H1 (cell line): ENCODE data around the gene GRAMD1B. TPM values are rescaled to one million over a fixed set of nuclear protein-coding genes. Genes with fewer than 3 reads are reported as not detected.

Experiments used
- CTCF ChIA-PET: fragments of 300-600 bp; sonication (Branson Sonifier 250); formaldehyde crosslinking; loops from one replicate; lab custom pipeline; 2021; ENCODE audit not compliant: partially characterized antibody; lab: Charles Lee
- POLR2A ChIA-PET: fragments of 300-600 bp; sonication (Branson Sonifier 250); formaldehyde crosslinking; loops from one replicate; lab custom pipeline; 2021; ENCODE audit warnings: inconsistent platforms; ENCODE audit not compliant: partially characterized antibody; lab: Charles Lee
- DNase-seq, 2 experiments: peaks; one replicate each; pipeline versions ENCODE4 v3.0.0 to v3.0.0-alpha.2; 2010 to 2022; ENCODE audit warnings: low spot score in 2 of 2, low read depth in 1 of 2, mixed read lengths in 1 of 2
- FAIRE-seq: peaks from 2 replicates; lab custom pipeline; 2011; peaks lifted over from hg19 to GRCh38; lab: Jason Lieb, UNC
- H2AFZ ChIP-seq: 2 replicates; pipeline ENCODE4 v1.8.1; 2012; ENCODE audit warnings: low read length, inconsistent platforms
- H2AK5ac ChIP-seq: 2 replicates; pipeline ENCODE4 v1.6.1; 2013; ENCODE audit warnings: low read depth, low read length
- H2BK120ac ChIP-seq: replicated peaks from 2 replicates; pipeline ENCODE3; 2013; ENCODE audit warnings: low read depth, low read length, inconsistent platforms
- H2BK12ac ChIP-seq: 2 replicates; pipeline ENCODE4 v1.6.1; 2013; ENCODE audit warnings: low read depth, low read length
- H2BK15ac ChIP-seq: 2 replicates; pipeline ENCODE4 v1.6.1; 2013; ENCODE audit warnings: low read length
- H2BK20ac ChIP-seq: 2 replicates; pipeline ENCODE4 v1.6.1; 2013; ENCODE audit warnings: low read length
- H2BK5ac ChIP-seq: 2 replicates; pipeline ENCODE4 v1.6.1; 2013; ENCODE audit warnings: low read depth, low read length
- H3K14ac ChIP-seq: 2 replicates; pipeline ENCODE4 v1.6.1; 2013; ENCODE audit warnings: inconsistent platforms; ENCODE audit not compliant: insufficient read length
- H3K18ac ChIP-seq: 2 replicates; pipeline ENCODE4 v1.6.1; 2013; ENCODE audit warnings: low read length; ENCODE audit errors: extremely low read depth
- H3K23ac ChIP-seq: 2 replicates; pipeline ENCODE4 v1.6.1; 2013; ENCODE audit warnings: inconsistent platforms; ENCODE audit not compliant: insufficient read length
- H3K23me2 ChIP-seq: 2 replicates; pipeline ENCODE4 v1.6.1; 2013; ENCODE audit warnings: low read depth, low read length
- H3K27ac ChIP-seq: 2 replicates; pipeline ENCODE4 v1.6.1; 2011; ENCODE audit warnings: low read depth, low read length, inconsistent platforms
- H3K27me3 ChIP-seq, 4 experiments: replicated peaks in 1 of 4; 1 replicate in 1 of 4; 2 replicates in 3 of 4; pipeline versions ENCODE4 v1.6.1 to v1.8.1; 2011 to 2013; ENCODE audit warnings: low read length in 3 of 4, mild to moderate bottlenecking in 3 of 4, inconsistent platforms in 2 of 4, mixed read lengths in 2 of 4, moderate library complexity in 1 of 4; ENCODE audit not compliant: control insufficient read depth in 3 of 4, insufficient read depth in 3 of 4; ENCODE audit errors: extremely low read depth in 1 of 4
- H3K36me3 ChIP-seq, 4 experiments: 2 replicates each; pipeline versions ENCODE4 v1.6.1 to v1.8.1; 2011 to 2013; ENCODE audit warnings: mild to moderate bottlenecking in 4 of 4, low read length in 3 of 4, moderate library complexity in 2 of 4, control low read depth in 1 of 4, inconsistent platforms in 1 of 4; ENCODE audit not compliant: insufficient read depth in 4 of 4, control insufficient read depth in 2 of 4
- H3K4ac ChIP-seq: replicated peaks from 2 replicates; pipeline ENCODE3; 2013; ENCODE audit warnings: low read length, low read depth, mixed read lengths, inconsistent platforms; ENCODE audit not compliant: insufficient read length
- H3K4me1 ChIP-seq, 4 experiments: replicated peaks in 1 of 4; 1 replicate in 1 of 4; 2 replicates in 3 of 4; pipeline versions ENCODE4 v1.6.1 to v1.8.1; 2011 to 2013; ENCODE audit warnings: low read length in 3 of 4, inconsistent platforms in 2 of 4, mixed read lengths in 1 of 4; ENCODE audit not compliant: insufficient read depth in 4 of 4, control insufficient read depth in 3 of 4
- H3K4me2 ChIP-seq, 2 experiments: 2 replicates each; pipeline versions ENCODE4 v1.6.1 to v1.8.1; 2011 to 2013; ENCODE audit warnings: low read depth in 2 of 2, low read length in 2 of 2, control low read depth in 1 of 2, inconsistent platforms in 1 of 2, mild to moderate bottlenecking in 1 of 2; ENCODE audit not compliant: insufficient read depth in 1 of 2
- H3K4me3 ChIP-seq, 4 experiments: fragments of 200-600, 300-600 bp in 1 of 4; sonication (generic), shearing (Covaris generic), sonication (Bioruptor Twin) in 1 of 4; 2 replicates each; pipeline versions ENCODE4 v1.5.1 to v1.8.1; 2011 to 2016; ENCODE audit warnings: low read length in 4 of 4, low read depth in 3 of 4, control low read depth in 2 of 4, inconsistent platforms in 2 of 4, mild to moderate bottlenecking in 2 of 4, mixed read lengths in 1 of 4, moderate library complexity in 1 of 4; ENCODE audit not compliant: insufficient read depth in 2 of 4; ENCODE audit errors: extremely low read depth in 1 of 4
- H3K56ac ChIP-seq: replicated peaks from 2 replicates; pipeline ENCODE3; 2013; ENCODE audit warnings: low read depth, mild to moderate bottlenecking, mixed read lengths, low read length, inconsistent platforms; ENCODE audit not compliant: insufficient read length
- H3K79me1 ChIP-seq: 2 replicates; pipeline ENCODE4 v1.6.1; 2013; ENCODE audit warnings: low read depth, low read length, control low read depth
- H3K79me2 ChIP-seq, 2 experiments: 2 replicates each; pipeline versions ENCODE4 v1.6.1 to v1.8.1; 2012 to 2013; ENCODE audit warnings: low read length in 2 of 2, mild to moderate bottlenecking in 2 of 2, inconsistent platforms in 1 of 2; ENCODE audit not compliant: insufficient read depth in 2 of 2, control insufficient read depth in 1 of 2
- H3K9ac ChIP-seq, 4 experiments: replicated peaks in 1 of 4; 1 replicate in 1 of 4; 2 replicates in 3 of 4; pipeline versions ENCODE4 v1.6.1 to v1.8.1; 2011 to 2013; ENCODE audit warnings: low read depth in 3 of 4, low read length in 3 of 4, control low read depth in 2 of 4, mild to moderate bottlenecking in 2 of 4, moderate library complexity in 2 of 4, inconsistent platforms in 1 of 4; ENCODE audit errors: extremely low read depth in 1 of 4
- H3K9me3 ChIP-seq, 2 experiments: 2 replicates each; pipeline versions ENCODE4 v1.6.1 to v1.8.1; 2012 to 2013; ENCODE audit warnings: mild to moderate bottlenecking in 2 of 2, moderate library complexity in 2 of 2, control low read depth in 1 of 2, inconsistent platforms in 1 of 2, low read depth in 1 of 2, low read length in 1 of 2, mixed read lengths in 1 of 2; ENCODE audit not compliant: insufficient read depth in 2 of 2
- H4K20me1 ChIP-seq, 2 experiments: replicated peaks in 1 of 2; 2 replicates each; pipeline versions ENCODE3 to v1.8.1; 2011 to 2013; ENCODE audit warnings: inconsistent platforms in 2 of 2, low read length in 2 of 2, mild to moderate bottlenecking in 1 of 2; ENCODE audit not compliant: insufficient read depth in 2 of 2, control insufficient read depth in 1 of 2
- H4K5ac ChIP-seq: 2 replicates; pipeline ENCODE4 v1.6.1; 2013; ENCODE audit warnings: low read length, low read depth, mixed read lengths, inconsistent platforms; ENCODE audit not compliant: insufficient read length
- H4K8ac ChIP-seq: 2 replicates; pipeline ENCODE4 v1.8.0; 2013; ENCODE audit warnings: mild to moderate bottlenecking, moderate library complexity, low read length, inconsistent platforms; ENCODE audit not compliant: insufficient read depth; ENCODE audit errors: extremely low read depth
- H4K91ac ChIP-seq: replicated peaks from 2 replicates; pipeline ENCODE3; 2013; ENCODE audit warnings: low read length, mixed read lengths, inconsistent platforms; ENCODE audit not compliant: insufficient read length
- BCL11A ChIP-seq, 2 experiments: IDR thresholded peaks; one replicate each; pipeline ENCODE4 v1.6.1; 2011; ENCODE audit warnings: low read depth in 2 of 2, low read length in 2 of 2, mild to moderate bottlenecking in 2 of 2
- CTBP2 ChIP-seq: IDR thresholded peaks from 2 replicates; pipeline ENCODE4 v1.7.0; 2011; ENCODE audit warnings: borderline replicate concordance, mild to moderate bottlenecking, moderate library complexity, mixed read lengths, low read length; ENCODE audit not compliant: insufficient read depth, insufficient read length
- EGR1 ChIP-seq: IDR thresholded peaks from 2 replicates; pipeline ENCODE4 v1.6.1; 2011; ENCODE audit warnings: low read depth, low read length, borderline replicate concordance
- POLR2AphosphoS5 ChIP-seq: IDR thresholded peaks from 2 replicates; pipeline ENCODE4 v1.6.1; 2011; ENCODE audit warnings: low read depth, low read length
- SAP30 ChIP-seq: fragments of 300-600 bp; sonication (generic); IDR thresholded peaks from 2 replicates; pipeline ENCODE4 v1.7.1; 2012; ENCODE audit warnings: low read length, moderate library complexity, mild to moderate bottlenecking, inconsistent platforms; ENCODE audit not compliant: insufficient read depth, insufficient replicate concordance
- SP1 ChIP-seq: IDR thresholded peaks from 2 replicates; pipeline ENCODE4 v1.6.1; 2011; ENCODE audit warnings: low read depth, low read length
- WGBS, 2 experiments: shearing (Covaris generic) in 1 of 2; methylation state at CpG; one replicate each; pipeline versions ENCODE4 v1.1.6 to v1.1.7; 2013 to 2015; ENCODE audit warnings: low lambda C conversion rate in 2 of 2, mixed read lengths in 2 of 2, inconsistent platforms in 1 of 2, low coverage in 1 of 2, missing lambda C conversion rate in 1 of 2; ENCODE audit not compliant: insufficient replicate concordance in 2 of 2, insufficient coverage in 1 of 2, insufficient read length in 1 of 2; ENCODE audit errors: extremely low coverage in 1 of 2, missing lambda C conversion rate in 1 of 2; 5-methylcytosine and 5-hydroxymethylcytosine counted together
- polyA plus RNA-seq, 7 experiments: library from polyadenylated mRNA; depleted of rRNA in 3 of 7; stranded (reverse) in 5 of 7; unstranded in 2 of 7; fragments of >200 nt in 5 of 7; fragments of 200-250 nt in 2 of 7; gene quantifications; 1 replicate in 5 of 7; 2 replicates in 1 of 7; 4 replicates in 1 of 7; pipeline versions ENCODE4 v1.2.1 to v1.2.3, GENCODE V29; 2011 to 2013; ENCODE audit warnings: missing spikeins in 2 of 7, mixed read lengths in 2 of 7
- total RNA-seq: library from RNA; stranded (reverse); fragmentation: NEBNext Ultra II Directional; extraction: Animal tissue kit (Norgen Biotek cat#: 25700); gene quantifications from 2 replicates; pipeline ENCODE4 v1.2.1, GENCODE V29; 2021
- TF ChIP-seq, protein P1 (sequence below), 3 experiments: IDR thresholded peaks; 1 replicate in 2 of 3; 2 replicates in 1 of 3; pipeline versions ENCODE4 v1.5.1 to v1.6.1; 2011; ENCODE audit warnings: low read length in 3 of 3, mild to moderate bottlenecking in 3 of 3, inconsistent platforms in 2 of 3, low read depth in 1 of 3, moderate library complexity in 1 of 3; ENCODE audit not compliant: insufficient read depth in 1 of 3; ENCODE audit errors: control extremely low read depth in 1 of 3

Gene GRAMD1B
- total and polyA plus RNA-seq, 2 of the 8 experiments (the other 6 are each of a cell fraction or from before 2014, with no cell fraction given), result 10.1 to 21.2 TPM

- no peak overlapping the region for H3K18ac ChIP-seq
- H2BK20ac ChIP-seq, result no peak overlapping the region
- H3K4me1 ChIP-seq, result peaks cover 0 to 11% (median 5%) of the 10 kb centered on the region in 4 experiments; a peak in 3 of 7 replicates
- H2BK120ac ChIP-seq, result no peak overlapping the region
- no peak overlapping the region for H4K8ac ChIP-seq
- H4K5ac ChIP-seq, result no peak overlapping the region
- no peak overlapping the region for H2BK12ac ChIP-seq
- no peak overlapping the region for H3K23ac ChIP-seq
- 85% methylated on average over 4 of the region's 4 CpGs; no CpG with 5 or more reads in 1 of the 2 experiments for WGBS, 2 experiments
- no peak overlapping the region for H3K56ac ChIP-seq
- no peaks in the 10 kb centered on the region for H3K79me2 ChIP-seq
- no peak overlapping the region for H3K9ac ChIP-seq
- TF ChIP-seq BCL11A (IDR thresholded peaks at IDR 0.05; ENCODE audit: low read depth in 2 of 2, low read length in 2 of 2) (no peak), SP1 (no peak), CTBP2 (no peak), SAP30 (no peak), POLR2AphosphoS5 (no peak), EGR1 (no peak)
- TF ChIP-seq, protein P1, sequence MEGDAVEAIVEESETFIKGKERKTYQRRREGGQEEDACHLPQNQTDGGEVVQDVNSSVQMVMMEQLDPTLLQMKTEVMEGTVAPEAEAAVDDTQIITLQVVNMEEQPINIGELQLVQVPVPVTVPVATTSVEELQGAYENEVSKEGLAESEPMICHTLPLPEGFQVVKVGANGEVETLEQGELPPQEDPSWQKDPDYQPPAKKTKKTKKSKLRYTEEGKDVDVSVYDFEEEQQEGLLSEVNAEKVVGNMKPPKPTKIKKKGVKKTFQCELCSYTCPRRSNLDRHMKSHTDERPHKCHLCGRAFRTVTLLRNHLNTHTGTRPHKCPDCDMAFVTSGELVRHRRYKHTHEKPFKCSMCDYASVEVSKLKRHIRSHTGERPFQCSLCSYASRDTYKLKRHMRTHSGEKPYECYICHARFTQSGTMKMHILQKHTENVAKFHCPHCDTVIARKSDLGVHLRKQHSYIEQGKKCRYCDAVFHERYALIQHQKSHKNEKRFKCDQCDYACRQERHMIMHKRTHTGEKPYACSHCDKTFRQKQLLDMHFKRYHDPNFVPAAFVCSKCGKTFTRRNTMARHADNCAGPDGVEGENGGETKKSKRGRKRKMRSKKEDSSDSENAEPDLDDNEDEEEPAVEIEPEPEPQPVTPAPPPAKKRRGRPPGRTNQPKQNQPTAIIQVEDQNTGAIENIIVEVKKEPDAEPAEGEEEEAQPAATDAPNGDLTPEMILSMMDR (IDR thresholded peaks at IDR 0.05; ENCODE audit: control extremely low read depth in 1 of 3, insufficient read depth in 1 of 3, low read depth in 1 of 3, low read length in 3 of 3), result no peak
- no peaks in the 10 kb centered on the region for H3K9me3 ChIP-seq
- ChIA-PET CTCF (interaction anchor here (0.6 to 2.4 kb wide), 4 partner anchors 9 to 26 kb away, joined by 3 to 6 read pairs (median 3); no protein-coding TSS in a partner anchor), POLR2A (no interaction called here)
- no peaks in the 10 kb centered on the region for H3K36me3 ChIP-seq
- no peak overlapping the region for H3K4ac ChIP-seq
- H3K27ac ChIP-seq, result no peak overlapping the region
- FAIRE-seq, result no peak
- H3K4me2 ChIP-seq, result no peak overlapping the region
- H3K14ac ChIP-seq, result no peak overlapping the region
- no peak overlapping the region for H2BK15ac ChIP-seq
- H2AK5ac ChIP-seq, result no peak overlapping the region
- DNase-seq, result no peak
- no peaks in the 10 kb centered on the region for H3K79me1 ChIP-seq
- no peaks in the 10 kb centered on the region for H3K27me3 ChIP-seq
- no peak overlapping the region for H3K4me3 ChIP-seq
- no peaks in the 10 kb centered on the region for H4K20me1 ChIP-seq
- H2BK5ac ChIP-seq, result no peak overlapping the region
- H3K23me2 ChIP-seq, result no peaks in the 10 kb centered on the region
- H4K91ac ChIP-seq, result no peak overlapping the region
- no peak overlapping the region for H2AFZ ChIP-seq
Measured at GRCh38 chr11:123381817-123382554, 48.1 kb upstream of the GRAMD1B start.
